ENCODE data around the gene PPM1B. TPM values are rescaled to one million over a fixed set of nuclear protein-coding genes. Genes with fewer than 3 reads are reported as not detected.

The PPM1B gene
- total and polyA plus RNA-seq, 9 of the 15 experiments (the other 6 are each of a cell fraction or from before 2014, with no cell fraction given) = 8.9 to 44.0 (median 28.6) TPM

DNA sequence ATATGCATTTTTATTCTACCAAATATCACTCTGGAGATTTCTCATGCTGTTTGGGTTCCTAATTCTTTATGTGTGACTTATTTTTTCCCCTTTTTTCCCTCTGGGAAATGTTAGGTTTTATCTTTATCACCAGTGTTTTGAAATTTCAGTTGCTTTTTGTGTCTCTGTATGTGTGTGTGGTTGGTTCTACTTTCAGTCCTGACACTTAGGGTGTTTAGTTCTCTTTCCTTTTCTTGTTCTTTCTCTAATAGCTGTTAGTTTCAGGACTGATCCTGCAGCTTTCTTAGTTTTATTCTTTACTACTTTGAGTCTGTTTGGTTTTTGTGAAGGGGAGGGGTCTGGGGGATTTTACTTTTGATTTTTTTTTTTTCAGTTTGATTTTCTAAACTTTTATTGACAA, 23.1 kb downstream of the PPM1B start:
- no peak for DNase-seq (ENCODE audit: extremely low read depth in 1 of 4, low spot score in 3 of 4)
- Histone ChIP-seq H3K79me2 (ENCODE audit: control insufficient read depth, insufficient read depth, low read length) (peaks cover 74% of the 10 kb centered on the region), H3K27ac (ENCODE audit: extremely low read depth, low read depth, low read length) (no peak overlapping the region), H3K9ac (ENCODE audit: insufficient read depth in 1 of 2, low read depth in 2 of 2, low read length in 2 of 2) (no peak overlapping the region), H3K36me3 (ENCODE audit: control insufficient read depth, insufficient read depth, low read length) (no peaks in the 10 kb centered on the region), H3K4me3 (no peak overlapping the region), H3K9me3 (replicated peaks; ENCODE audit: control insufficient read depth, insufficient read depth, low read depth, low read length) (no peaks in the 10 kb centered on the region), H4K20me1 (replicated peaks; ENCODE audit: control insufficient read depth, insufficient read depth, low read length) (no peaks in the 10 kb centered on the region), H3K9me1 (ENCODE audit: control insufficient read depth, insufficient read depth, low read length) (no peaks in the 10 kb centered on the region), H3K4me1 (replicated peaks in 1 of 2; ENCODE audit: control insufficient read depth in 2 of 2, insufficient read depth in 2 of 2, low read length in 2 of 2) (no peaks in the 10 kb centered on the region; a peak in 1 of 5 replicates), H2AFZ (ENCODE audit: low read depth, low read length) (no peak overlapping the region), H3K27me3 (ENCODE audit: control insufficient read depth in 2 of 2, insufficient read depth in 2 of 2, low read length in 2 of 2) (no peaks in the 10 kb centered on the region), H3K4me2 (ENCODE audit: insufficient read depth, low read length) (no peak overlapping the region)
- no peak for FAIRE-seq
- in situ Hi-C loops (cut with MboI) (no loop called here), intact Hi-C loops (cut with micrococcal nuclease) (no loop called here)
- BruUV-seq (replicated peaks) = no TSS peak
- ChIA-PET POLR2A (interaction anchor here (1.1 to 1.7 kb wide), 2 partner anchors 17 to 24 kb away, joined by 4 to 5 read pairs; no protein-coding TSS in a partner anchor), CTCF (ENCODE audit: low intra/inter-chr PET ratio) (no interaction called here)
- ATAC-seq = no peak
- TF ChIP-seq THRA (IDR thresholded peaks at IDR 0.05) (no peak), ERF (CRISPR knock-in tag; IDR thresholded peaks at IDR 0.05) (no peak), ZNF3 (CRISPR knock-in tag; IDR thresholded peaks at IDR 0.05) (no peak), UBTF (IDR thresholded peaks at IDR 0.05; ENCODE audit: borderline replicate concordance in 1 of 2, low read depth in 2 of 2, low read length in 2 of 2) (no peak), STAT6 (CRISPR knock-in tag; IDR thresholded peaks at IDR 0.05) (no peak), TAF15 (IDR thresholded peaks at IDR 0.05; ENCODE audit: low read depth, low read length) (no peak)
- TF ChIP-seq, protein P1, sequence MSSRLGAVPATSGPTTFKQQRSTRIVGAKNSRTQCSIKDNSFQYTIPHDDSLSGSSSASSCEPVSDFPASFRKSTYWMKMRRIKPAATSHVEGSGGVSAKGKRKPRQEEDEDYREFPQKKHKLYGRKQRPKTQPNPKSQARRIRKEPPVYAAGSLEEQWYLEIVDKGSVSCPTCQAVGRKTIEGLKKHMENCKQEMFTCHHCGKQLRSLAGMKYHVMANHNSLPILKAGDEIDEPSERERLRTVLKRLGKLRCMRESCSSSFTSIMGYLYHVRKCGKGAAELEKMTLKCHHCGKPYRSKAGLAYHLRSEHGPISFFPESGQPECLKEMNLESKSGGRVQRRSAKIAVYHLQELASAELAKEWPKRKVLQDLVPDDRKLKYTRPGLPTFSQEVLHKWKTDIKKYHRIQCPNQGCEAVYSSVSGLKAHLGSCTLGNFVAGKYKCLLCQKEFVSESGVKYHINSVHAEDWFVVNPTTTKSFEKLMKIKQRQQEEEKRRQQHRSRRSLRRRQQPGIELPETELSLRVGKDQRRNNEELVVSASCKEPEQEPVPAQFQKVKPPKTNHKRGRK (tag; IDR thresholded peaks at IDR 0.05) = no peak
- TF ChIP-seq, protein P2, sequence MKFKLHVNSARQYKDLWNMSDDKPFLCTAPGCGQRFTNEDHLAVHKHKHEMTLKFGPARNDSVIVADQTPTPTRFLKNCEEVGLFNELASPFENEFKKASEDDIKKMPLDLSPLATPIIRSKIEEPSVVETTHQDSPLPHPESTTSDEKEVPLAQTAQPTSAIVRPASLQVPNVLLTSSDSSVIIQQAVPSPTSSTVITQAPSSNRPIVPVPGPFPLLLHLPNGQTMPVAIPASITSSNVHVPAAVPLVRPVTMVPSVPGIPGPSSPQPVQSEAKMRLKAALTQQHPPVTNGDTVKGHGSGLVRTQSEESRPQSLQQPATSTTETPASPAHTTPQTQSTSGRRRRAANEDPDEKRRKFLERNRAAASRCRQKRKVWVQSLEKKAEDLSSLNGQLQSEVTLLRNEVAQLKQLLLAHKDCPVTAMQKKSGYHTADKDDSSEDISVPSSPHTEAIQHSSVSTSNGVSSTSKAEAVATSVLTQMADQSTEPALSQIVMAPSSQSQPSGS (CRISPR knock-in tag; IDR thresholded peaks at IDR 0.05) = no peak
- TF ChIP-seq, protein P3, sequence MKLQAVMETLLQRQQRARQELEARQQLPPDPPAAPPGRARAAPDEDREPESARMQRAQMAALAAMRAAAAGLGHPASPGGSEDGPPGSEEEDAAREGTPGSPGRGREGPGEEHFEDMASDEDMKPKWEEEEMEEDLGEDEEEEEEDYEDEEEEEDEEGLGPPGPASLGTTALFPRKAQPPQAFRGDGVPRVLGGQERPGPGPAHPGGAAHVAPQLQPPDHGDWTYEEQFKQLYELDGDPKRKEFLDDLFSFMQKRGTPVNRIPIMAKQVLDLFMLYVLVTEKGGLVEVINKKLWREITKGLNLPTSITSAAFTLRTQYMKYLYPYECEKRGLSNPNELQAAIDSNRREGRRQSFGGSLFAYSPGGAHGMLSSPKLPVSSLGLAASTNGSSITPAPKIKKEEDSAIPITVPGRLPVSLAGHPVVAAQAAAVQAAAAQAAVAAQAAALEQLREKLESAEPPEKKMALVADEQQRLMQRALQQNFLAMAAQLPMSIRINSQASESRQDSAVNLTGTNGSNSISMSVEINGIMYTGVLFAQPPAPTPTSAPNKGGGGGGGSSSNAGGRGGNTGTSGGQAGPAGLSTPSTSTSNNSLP (IDR thresholded peaks at IDR 0.05; ENCODE audit: borderline replicate concordance, low read depth, low read length) = no peak

Measured in K562 (cell line).